T-helper 1 cell treated with Interleukin-12 subunit alpha and Interleukin-12 subunit beta and Interleukin-4 antibody, amounts not matched to agents 30 ng/mL and 1 ng/mL, for 36 hours (primary cell): Measurements from ENCODE around the gene BCAR3. TPM values are rescaled to one million over a fixed set of nuclear protein-coding genes. Genes with fewer than 3 reads are reported as not detected.

ENCODE experiments used
- intact Hi-C: fragments of 100-400 bp; cut with micrococcal nuclease; formaldehyde crosslinking; loops from one replicate; pipeline ENCODE4 v1.15.1; 2024
- total RNA-seq: library from RNA; stranded (reverse); gene quantifications from 2 replicates; pipeline ENCODE4 v1.2.3, GENCODE V29; 2022

The BCAR3 gene
- total RNA-seq, 1 donor from 2014 or later = 0.39 TPM

- intact Hi-C loops = no loop called here
These were observed 96.3 kb downstream of the BCAR3 start for GRCh38 chr1:93585059-93585966.

- intact Hi-C loops = no loop called here
These were observed 97.2 kb downstream of the BCAR3 start for GRCh38 chr1:93584261-93585003.

GRCh38 chr1:93581917-93582850, 99.5 kb downstream of the BCAR3 start:
- intact Hi-C loops = no loop called here

GRCh38 chr1:93579891-93580290, 101.7 kb downstream of the BCAR3 start:
- intact Hi-C loops = no loop called here

GRCh38 chr1:93578911-93579825, 102.5 kb downstream of the BCAR3 start:
- intact Hi-C loops = no loop called here

GRCh38 chr1:93578433-93578830, 103.2 kb downstream of the BCAR3 start:
- intact Hi-C loops = no loop called here

- intact Hi-C loops = no loop called here
These were observed 103.9 kb downstream of the BCAR3 start for GRCh38 chr1:93577536-93578432.

GRCh38 chr1:93576746-93577145, 104.9 kb downstream of the BCAR3 start:
- intact Hi-C loops = no loop called here

GRCh38 chr1:93576346-93576745, 105.3 kb downstream of the BCAR3 start:
- intact Hi-C loops = no loop called here

GRCh38 chr1:93575621-93576284, 105.9 kb downstream of the BCAR3 start:
- intact Hi-C loops = no loop called here

GRCh38 chr1:93574991-93575390, 106.6 kb downstream of the BCAR3 start:
- intact Hi-C loops = no loop called here

- intact Hi-C loops = no loop called here
These were observed 107.1 kb downstream of the BCAR3 start for GRCh38 chr1:93574511-93574910.

GRCh38 chr1:93573940-93574469, 107.6 kb downstream of the BCAR3 start:
- intact Hi-C loops = no loop called here

GRCh38 chr1:93571623-93572310, 109.9 kb downstream of the BCAR3 start:
- intact Hi-C loops = no loop called here

GRCh38 chr1:93569489-93569888, 112.1 kb downstream of the BCAR3 start:
- intact Hi-C loops = no loop called here

- intact Hi-C loops = no loop called here
These were observed 114.2 kb downstream of the BCAR3 start for GRCh38 chr1:93567255-93567918.

GRCh38 chr1:93566227-93566626, 115.4 kb downstream of the BCAR3 start:
- intact Hi-C loops = no loop called here
